NCI-H510A (cell line): ENCODE results near the gene MPST.
A peak's percentile ranks its signal among the peaks of the same experiment; 100 is the strongest.

Source experiments
- DNase-seq: peaks from one replicate; lab custom pipeline; 2025; lab: John Stamatoyannopoulos, UW

MPST gene

GRCh38 chr22:37044634-37045625 is 25.4 kb downstream of the MPST start:
- DNase-seq = no peak

- DNase-seq = no peak
These were observed 26.4 kb downstream of the MPST start for GRCh38 chr22:37045958-37046357.

- DNase-seq = no peak
These were observed 27.0 kb downstream of the MPST start for GRCh38 chr22:37046589-37046988.

GRCh38 chr22:37047006-37047405 is 27.5 kb downstream of the MPST start:
- no peak for DNase-seq

- DNase-seq = no peak
These were observed 28.6 kb downstream of the MPST start for GRCh38 chr22:37048133-37048532.

- DNase-seq = no peak
These were observed 29.7 kb downstream of the MPST start for GRCh38 chr22:37049224-37049623.

GRCh38 chr22:37050913-37051312 is 31.4 kb downstream of the MPST start:
- DNase-seq = no peak

- DNase-seq = peak; percentile 24
These were observed 32.1 kb downstream of the MPST start, which contains the start of gene KCTD17 for GRCh38 chr22:37051391-37052385. Gene KCTD17, plus strand, starts transcription at chr22:37051742. Its CDS starts 19 bp downstream, at chr22:37051761.

GRCh38 chr22:37052386-37053309 is 33.1 kb downstream of the MPST start:
- no peak for DNase-seq

GRCh38 chr22:37053310-37054055 is 33.9 kb downstream of the MPST start:
- no peak for DNase-seq

GRCh38 chr22:37054056-37054395 is 34.5 kb downstream of the MPST start:
- peak; percentile 17 for DNase-seq

GRCh38 chr22:37054600-37055365 is 35.2 kb downstream of the MPST start:
- no peak for DNase-seq

GRCh38 chr22:37056246-37056645 is 36.7 kb downstream of the MPST start:
- no peak for DNase-seq

- DNase-seq = no peak
These were observed 37.7 kb downstream of the MPST start for GRCh38 chr22:37057226-37057625.

GRCh38 chr22:37057796-37058510 is 38.4 kb downstream of the MPST start:
- DNase-seq = no peak

- DNase-seq = no peak
These were observed 39.6 kb downstream of the MPST start for GRCh38 chr22:37058917-37059701.

GRCh38 chr22:37059876-37060449 is 40.4 kb downstream of the MPST start:
- no peak for DNase-seq
